H9 (cell line): Measurements from ENCODE around the gene TPD52L2. TPM values are rescaled to one million over a fixed set of nuclear protein-coding genes. Genes with fewer than 3 reads are reported as not detected.

Experiments used
- DNase-seq: peaks from one replicate; pipeline ENCODE4 v3.0.0-alpha.2; 2017
- H2AFZ ChIP-seq: one replicate; pipeline ENCODE4 v1.6.1; 2013; ENCODE audit warnings: mild to moderate bottlenecking, low read length, control low read depth, moderate library complexity
- H2AK5ac ChIP-seq: 2 replicates; pipeline ENCODE4 v1.6.1; 2013; ENCODE audit warnings: low read length, control low read depth, mixed read lengths; ENCODE audit not compliant: insufficient read length
- H2BK120ac ChIP-seq: one replicate; pipeline ENCODE4 v1.6.1; 2013; ENCODE audit warnings: low read depth, mild to moderate bottlenecking, low read length, control low read depth, inconsistent platforms; ENCODE audit not compliant: poor library complexity, severe bottlenecking
- H2BK12ac ChIP-seq: 2 replicates; pipeline ENCODE4 v1.6.1; 2013; ENCODE audit warnings: low read length, control low read depth, mixed read lengths, low read depth; ENCODE audit not compliant: insufficient read length
- H2BK15ac ChIP-seq: 2 replicates; pipeline ENCODE4 v1.6.1; 2013; ENCODE audit warnings: low read depth, low read length, control low read depth
- H2BK20ac ChIP-seq: one replicate; pipeline ENCODE4 v1.6.1; 2013; ENCODE audit warnings: low read depth, mild to moderate bottlenecking, low read length, control low read depth, inconsistent platforms; ENCODE audit not compliant: poor library complexity, severe bottlenecking
- H2BK5ac ChIP-seq: 2 replicates; pipeline ENCODE4 v1.6.1; 2013; ENCODE audit warnings: low read length, control low read depth, mixed read lengths; ENCODE audit not compliant: insufficient read length
- H3K14ac ChIP-seq: 2 replicates; pipeline ENCODE4 v1.6.1; 2013; ENCODE audit warnings: low read length, control low read depth; ENCODE audit not compliant: insufficient read depth
- H3K18ac ChIP-seq: 2 replicates; pipeline ENCODE4 v1.6.1; 2013; ENCODE audit warnings: low read depth, mild to moderate bottlenecking, mixed read lengths, low read length, control low read depth; ENCODE audit not compliant: insufficient read length
- H3K23ac ChIP-seq: 2 replicates; pipeline ENCODE4 v1.6.1; 2013; ENCODE audit warnings: low read length, control low read depth, mixed read lengths, low read depth; ENCODE audit not compliant: insufficient read length
- H3K23me2 ChIP-seq: 2 replicates; pipeline ENCODE4 v1.6.1; 2013; ENCODE audit warnings: low read depth, mild to moderate bottlenecking, mixed read lengths, low read length, control low read depth; ENCODE audit not compliant: insufficient read length, poor library complexity, severe bottlenecking
- H3K27ac ChIP-seq: 2 replicates; pipeline ENCODE4 v1.5.1; 2013; ENCODE audit warnings: low read length, control low read depth, mixed read lengths, low read depth; ENCODE audit not compliant: insufficient read length
- H3K27me3 ChIP-seq: 2 replicates; pipeline ENCODE4 v1.6.1; 2013; ENCODE audit warnings: low read length, control low read depth, inconsistent platforms; ENCODE audit not compliant: insufficient read depth
- H3K4ac ChIP-seq: 2 replicates; pipeline ENCODE4 v1.6.1; 2013; ENCODE audit warnings: low read depth, mild to moderate bottlenecking, control low read depth, inconsistent platforms, low read length, moderate library complexity
- H3K4me1 ChIP-seq: 2 replicates; pipeline ENCODE4 v1.6.1; 2013; ENCODE audit warnings: low read length, control low read depth, inconsistent platforms; ENCODE audit not compliant: insufficient read depth
- H3K4me2 ChIP-seq: 2 replicates; pipeline ENCODE4 v1.6.1; 2013; ENCODE audit warnings: low read length, control low read depth, mixed read lengths; ENCODE audit not compliant: insufficient read length, insufficient read depth
- H3K56ac ChIP-seq: 2 replicates; pipeline ENCODE4 v1.6.1; 2013; ENCODE audit warnings: low read depth, mild to moderate bottlenecking, mixed read lengths, low read length, control low read depth; ENCODE audit not compliant: insufficient read length
- H3K79me1 ChIP-seq: 2 replicates; pipeline ENCODE4 v1.6.1; 2013; ENCODE audit warnings: low read depth, mild to moderate bottlenecking, moderate library complexity, low read length, control low read depth, inconsistent platforms; ENCODE audit not compliant: insufficient read depth, poor library complexity, severe bottlenecking
- H3K79me2 ChIP-seq: 2 replicates; pipeline ENCODE4 v1.6.1; 2013; ENCODE audit warnings: low read length, control low read depth, inconsistent platforms; ENCODE audit not compliant: insufficient read depth
- H3K9ac ChIP-seq: 2 replicates; pipeline ENCODE4 v1.6.1; 2013; ENCODE audit warnings: low read length, control low read depth, mixed read lengths; ENCODE audit not compliant: insufficient read length; ENCODE audit errors: extremely low read depth
- H3K9me3 ChIP-seq: one replicate; pipeline ENCODE4 v1.6.1; 2013; ENCODE audit warnings: low read depth, low read length, inconsistent platforms; ENCODE audit not compliant: control insufficient read depth
- H3T11ph ChIP-seq: one replicate; pipeline ENCODE4 v1.6.1; 2013; ENCODE audit warnings: mild to moderate bottlenecking, low read length, control low read depth, inconsistent platforms
- H4K20me1 ChIP-seq: one replicate; pipeline ENCODE4 v1.6.1; 2013; ENCODE audit not compliant: control insufficient read depth, insufficient read length, insufficient read depth
- H4K5ac ChIP-seq: 2 replicates; pipeline ENCODE4 v1.6.1; 2013; ENCODE audit warnings: low read depth, mild to moderate bottlenecking, mixed read lengths, low read length, control low read depth; ENCODE audit not compliant: insufficient read length
- H4K8ac ChIP-seq: replicated peaks from 2 replicates; pipeline ENCODE4 v1.6.1; 2013; ENCODE audit warnings: low read length, control low read depth, mixed read lengths, low read depth; ENCODE audit not compliant: insufficient read length
- H4K91ac ChIP-seq: 2 replicates; pipeline ENCODE4 v1.6.1; 2013; ENCODE audit warnings: low read depth, mild to moderate bottlenecking, moderate library complexity, mixed read lengths, low read length, control low read depth; ENCODE audit not compliant: insufficient read length
- H3K27ac Mint-ChIP-seq, 3 experiments: 2 replicates in 2 of 3; 3 replicates in 1 of 3; pipeline ENCODE4 v1.8.0; 2020 to 2021; ENCODE audit warnings: mixed read lengths in 3 of 3, mild to moderate bottlenecking in 1 of 3, moderate library complexity in 1 of 3
- H3K27me3 Mint-ChIP-seq: 2 replicates; pipeline ENCODE4 v1.8.0; 2021; ENCODE audit warnings: low read depth, mild to moderate bottlenecking, moderate library complexity, mixed read lengths
- H3K36me3 Mint-ChIP-seq, 3 experiments: 2 replicates in 2 of 3; 3 replicates in 1 of 3; pipeline ENCODE4 v1.8.0; 2020 to 2021; ENCODE audit warnings: low read depth in 3 of 3, mixed read lengths in 3 of 3; ENCODE audit not compliant: insufficient read depth in 1 of 3
- H3K4me1 Mint-ChIP-seq, 2 experiments: 2 replicates each; pipeline ENCODE4 v1.8.0; 2020; ENCODE audit warnings: mixed read lengths in 2 of 2
- H3K4me3 Mint-ChIP-seq, 2 experiments: 2 replicates in 1 of 2; 3 replicates in 1 of 2; pipeline ENCODE4 v1.8.0; 2020 to 2021; ENCODE audit warnings: mild to moderate bottlenecking in 2 of 2, mixed read lengths in 2 of 2, moderate library complexity in 1 of 2
- H3K9me3 Mint-ChIP-seq, 2 experiments: 2 replicates in 1 of 2; 3 replicates in 1 of 2; pipeline ENCODE4 v1.8.0; 2020; ENCODE audit warnings: mild to moderate bottlenecking in 2 of 2, mixed read lengths in 2 of 2, moderate library complexity in 1 of 2
- WGBS: extraction: QIAGEN DNeasy Blood & Tissue Kit; methylation state at CpG from one replicate; pipeline ENCODE4 v1.1.7; 2013; ENCODE audit warnings: missing lambda C conversion rate, low lambda C conversion rate, mixed read lengths; ENCODE audit not compliant: insufficient read length; ENCODE audit errors: extremely low coverage; 5-methylcytosine and 5-hydroxymethylcytosine counted together
- total RNA-seq: library from RNA; stranded (reverse); gene quantifications from 2 replicates; pipeline ENCODE4 v1.2.1, GENCODE V29; 2021
- TF ChIP-seq, protein P1 (sequence below): fragments of 200-600 bp; sonication (generic); conservative IDR thresholded peaks from 3 replicates; pipeline ENCODE4 v1.8.0; 2021; ENCODE audit warnings: antibody characterized with exemption, mild to moderate bottlenecking

TPD52L2 gene
- total RNA-seq, 1 experiment from 2014 or later, result 94.1 TPM

DNA sequence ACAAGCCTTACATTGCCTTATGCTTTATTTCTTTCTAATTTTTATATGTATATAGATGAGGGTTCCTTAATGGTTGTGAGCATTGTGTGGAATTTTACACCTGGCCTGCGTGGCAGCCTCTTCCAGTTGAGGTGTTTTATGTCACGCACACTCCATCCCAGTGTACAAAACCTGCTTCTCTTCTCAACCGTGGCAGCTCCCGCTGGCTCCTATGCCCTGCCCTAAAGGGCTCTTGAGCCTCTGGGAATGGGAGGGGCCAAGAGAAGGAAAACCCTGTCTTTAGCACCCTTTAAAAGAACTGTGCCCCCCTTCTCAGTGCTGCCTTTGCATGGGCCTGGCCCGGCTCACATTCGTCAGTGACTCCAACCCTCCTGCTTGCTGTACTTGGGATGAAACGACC, 25.5 kb downstream of the TPD52L2 start:
- H3K36me3 Mint-ChIP-seq, result peaks cover 1 to 45% (median 43%) of the 10 kb centered on the region in 3 experiments; a peak in 5 of 7 replicates

More for the DNA sequence above, 25.5 kb downstream of the TPD52L2 start:
- H3K79me2 ChIP-seq, result no peaks in the 10 kb centered on the region
- H2AFZ ChIP-seq, result no peak overlapping the region
- peaks cover 5% of the 10 kb centered on the region in 2 experiments for H3K4me1 Mint-ChIP-seq
- no peaks in the 10 kb centered on the region for H3K79me1 ChIP-seq
- WGBS, result no CpG with 5 or more reads among the region's 7 CpGs
- 0 out of 7 replicates have a peak overlapping the region, but pooled peaks of 1 of the 3 experiments have one; percentile 72 for H3K27ac Mint-ChIP-seq
- H4K20me1 ChIP-seq, result no peaks in the 10 kb centered on the region
- no peak overlapping the region for H3K4ac ChIP-seq
- no peak overlapping the region for H3K4me2 ChIP-seq
- H4K91ac ChIP-seq, result no peak overlapping the region
- no peak overlapping the region for H4K5ac ChIP-seq
- no peak overlapping the region for H3K27ac ChIP-seq
- H2BK20ac ChIP-seq, result no peak overlapping the region
- no peak overlapping the region for H2BK15ac ChIP-seq
- no peak overlapping the region for H3K18ac ChIP-seq
- no peak overlapping the region for H3T11ph ChIP-seq
- no peak overlapping the region for H4K8ac ChIP-seq
- H3K23me2 ChIP-seq, result peaks cover 6% of the 10 kb centered on the region
- no peak overlapping the region for H2BK5ac ChIP-seq
- no peaks in the 10 kb centered on the region for H3K27me3 ChIP-seq
- H2AK5ac ChIP-seq, result no peak overlapping the region
- no peaks in the 10 kb centered on the region for H3K9me3 ChIP-seq
- TF ChIP-seq, protein P1, sequence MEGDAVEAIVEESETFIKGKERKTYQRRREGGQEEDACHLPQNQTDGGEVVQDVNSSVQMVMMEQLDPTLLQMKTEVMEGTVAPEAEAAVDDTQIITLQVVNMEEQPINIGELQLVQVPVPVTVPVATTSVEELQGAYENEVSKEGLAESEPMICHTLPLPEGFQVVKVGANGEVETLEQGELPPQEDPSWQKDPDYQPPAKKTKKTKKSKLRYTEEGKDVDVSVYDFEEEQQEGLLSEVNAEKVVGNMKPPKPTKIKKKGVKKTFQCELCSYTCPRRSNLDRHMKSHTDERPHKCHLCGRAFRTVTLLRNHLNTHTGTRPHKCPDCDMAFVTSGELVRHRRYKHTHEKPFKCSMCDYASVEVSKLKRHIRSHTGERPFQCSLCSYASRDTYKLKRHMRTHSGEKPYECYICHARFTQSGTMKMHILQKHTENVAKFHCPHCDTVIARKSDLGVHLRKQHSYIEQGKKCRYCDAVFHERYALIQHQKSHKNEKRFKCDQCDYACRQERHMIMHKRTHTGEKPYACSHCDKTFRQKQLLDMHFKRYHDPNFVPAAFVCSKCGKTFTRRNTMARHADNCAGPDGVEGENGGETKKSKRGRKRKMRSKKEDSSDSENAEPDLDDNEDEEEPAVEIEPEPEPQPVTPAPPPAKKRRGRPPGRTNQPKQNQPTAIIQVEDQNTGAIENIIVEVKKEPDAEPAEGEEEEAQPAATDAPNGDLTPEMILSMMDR, result no peak
- no peak overlapping the region for H3K56ac ChIP-seq
- H3K27me3 Mint-ChIP-seq, result no peaks in the 10 kb centered on the region
- H3K9ac ChIP-seq, result no peak overlapping the region
- no peaks in the 10 kb centered on the region for H3K9me3 Mint-ChIP-seq
- H3K14ac ChIP-seq, result no peak overlapping the region
- no peak overlapping the region for H2BK120ac ChIP-seq
- no peak overlapping the region for H3K23ac ChIP-seq
- H2BK12ac ChIP-seq, result no peak overlapping the region
- no peaks in the 10 kb centered on the region for H3K4me1 ChIP-seq
- H3K4me3 Mint-ChIP-seq, result no peak overlapping the region
- no peak for DNase-seq
